Colonic mucosa (tissue), 4 donors: ENCODE measurements around the gene DNAJB13. TPM values are rescaled to one million over a fixed set of nuclear protein-coding genes. Genes with fewer than 3 reads are reported as not detected.

Source experiments
- DNase-seq: peaks from one replicate; pipeline ENCODE4 v3.0.0-alpha.2; 2020
- H3K27ac ChIP-seq: fragments of 200-600 bp; one replicate; pipeline ENCODE4 v1.8.0; 2021
- H3K27me3 ChIP-seq: fragments of 200-600 bp; one replicate; pipeline ENCODE4 v1.8.0; 2021
- H3K36me3 ChIP-seq: fragments of 200-600 bp; one replicate; pipeline ENCODE4 v1.8.0; 2021
- H3K4me1 ChIP-seq: fragments of 200-600 bp; one replicate; pipeline ENCODE4 v1.8.0; 2021; ENCODE audit warnings: mild to moderate bottlenecking
- H3K4me3 ChIP-seq: fragments of 200-600 bp; one replicate; pipeline ENCODE4 v1.8.0; 2021
- H3K9ac ChIP-seq, 2 donors: one replicate each; pipeline ENCODE4 v1.7.0; 2013; ENCODE audit warnings: control low read depth in 2 of 2, low read depth in 2 of 2, low read length in 2 of 2
- H3K9me3 ChIP-seq: fragments of 200-600 bp; one replicate; pipeline ENCODE4 v1.8.0; 2021
- CTCF ChIP-seq: fragments of 200-600 bp; IDR thresholded peaks from one replicate; pipeline ENCODE4 v1.8.0; 2022; ENCODE audit warnings: antibody characterized with exemption, mild to moderate bottlenecking
- intact Hi-C: fragments of 100-400 bp; cut with DNase I; formaldehyde crosslinking; loops from one replicate; pipeline ENCODE4 v1.14.1; 2022
- total RNA-seq, 2 donors: library from RNA; stranded (reverse); fragmentation: NEBNext Ultra II Directional in 1 of 2; extraction: Animal tissue kit (Norgen Biotek cat#: 25700) in 1 of 2; gene quantifications; one replicate each; pipeline ENCODE4 v1.2.1, GENCODE V29; 2021
- donor health status: healthy.
- donor health status: DM: no; HTN: no; CAD: no.
- donor health status: DM: no; HTN: no; CAD: no.

DNAJB13 gene
- total RNA-seq, 2 donors from 2014 or later = not detected

GRCh38 chr11:73968356-73968966 lies 17.6 kb downstream of the DNAJB13 start:
- H3K27me3 ChIP-seq = no peaks in the 10 kb centered on the region
- no peak for DNase-seq
- H3K4me3 ChIP-seq = no peak overlapping the region
- no peaks in the 10 kb centered on the region for H3K9me3 ChIP-seq
- H3K36me3 ChIP-seq = no peaks in the 10 kb centered on the region
- no peak for TF ChIP-seq CTCF
- intact Hi-C loops = no loop called here
- peaks cover 2% of the 10 kb centered on the region for H3K4me1 ChIP-seq
- no peak overlapping the region for H3K9ac ChIP-seq
- no peak overlapping the region for H3K27ac ChIP-seq

- intact Hi-C loops = no loop called here
- H3K27me3 ChIP-seq = no peaks in the 10 kb centered on the region
- no peak for DNase-seq
- no peaks in the 10 kb centered on the region for H3K36me3 ChIP-seq
- H3K4me3 ChIP-seq = no peak overlapping the region
- no peak overlapping the region for H3K9ac ChIP-seq
- no peak for TF ChIP-seq CTCF
- H3K4me1 ChIP-seq = peaks cover 7% of the 10 kb centered on the region
- no peaks in the 10 kb centered on the region for H3K9me3 ChIP-seq
- H3K27ac ChIP-seq = no peak overlapping the region
These were observed 18.3 kb downstream of the DNAJB13 start for GRCh38 chr11:73969091-73969490.

- Histone ChIP-seq H3K4me1 (peaks cover 7% of the 10 kb centered on the region), H3K27me3 (no peaks in the 10 kb centered on the region), H3K9ac (no peak overlapping the region), H3K9me3 (no peaks in the 10 kb centered on the region), H3K4me3 (no peak overlapping the region), H3K27ac (no peak overlapping the region), H3K36me3 (peaks cover under 1% of the 10 kb centered on the region)
- intact Hi-C loops = no loop called here
- TF ChIP-seq CTCF = no peak
- DNase-seq = no peak
These were observed 19.4 kb downstream of the DNAJB13 start for GRCh38 chr11:73969991-73970800.

GRCh38 chr11:73971175-73971719 lies 20.4 kb downstream of the DNAJB13 start:
- TF ChIP-seq CTCF = no peak
- intact Hi-C loops = no loop called here
- H3K27me3 ChIP-seq = no peaks in the 10 kb centered on the region
- peaks cover 7% of the 10 kb centered on the region for H3K4me1 ChIP-seq
- no peak overlapping the region for H3K27ac ChIP-seq
- no peak overlapping the region for H3K4me3 ChIP-seq
- no peak overlapping the region for H3K9ac ChIP-seq
- peaks cover 11% of the 10 kb centered on the region for H3K36me3 ChIP-seq
- no peaks in the 10 kb centered on the region for H3K9me3 ChIP-seq
- DNase-seq = no peak

GRCh38 chr11:73972187-73972586 lies 21.4 kb downstream of the DNAJB13 start:
- Histone ChIP-seq H3K36me3 (peaks cover 18% of the 10 kb centered on the region), H3K27ac (no peak overlapping the region), H3K4me3 (no peak overlapping the region), H3K4me1 (peaks cover 7% of the 10 kb centered on the region), H3K27me3 (no peaks in the 10 kb centered on the region), H3K9me3 (no peaks in the 10 kb centered on the region), H3K9ac (no peak overlapping the region)
- no peak for DNase-seq
- TF ChIP-seq CTCF = no peak
- intact Hi-C loops = no loop called here
